Occipital lobe (tissue), 2 donors: ENCODE measurements around the gene SPARC. TPM values are rescaled to one million over a fixed set of nuclear protein-coding genes. Genes with fewer than 3 reads are reported as not detected.

Experiments
- DNase-seq: peaks from one replicate; lab custom pipeline; 2025; lab: John Stamatoyannopoulos, UW
- total RNA-seq: library from RNA; depleted of rRNA; stranded (reverse); fragments of >200 nt; gene quantifications from one replicate; pipeline ENCODE4 v1.2.3, GENCODE V29; 2014

SPARC gene
- total RNA-seq, 1 donor from 2014 or later = 90.8 TPM

DNA sequence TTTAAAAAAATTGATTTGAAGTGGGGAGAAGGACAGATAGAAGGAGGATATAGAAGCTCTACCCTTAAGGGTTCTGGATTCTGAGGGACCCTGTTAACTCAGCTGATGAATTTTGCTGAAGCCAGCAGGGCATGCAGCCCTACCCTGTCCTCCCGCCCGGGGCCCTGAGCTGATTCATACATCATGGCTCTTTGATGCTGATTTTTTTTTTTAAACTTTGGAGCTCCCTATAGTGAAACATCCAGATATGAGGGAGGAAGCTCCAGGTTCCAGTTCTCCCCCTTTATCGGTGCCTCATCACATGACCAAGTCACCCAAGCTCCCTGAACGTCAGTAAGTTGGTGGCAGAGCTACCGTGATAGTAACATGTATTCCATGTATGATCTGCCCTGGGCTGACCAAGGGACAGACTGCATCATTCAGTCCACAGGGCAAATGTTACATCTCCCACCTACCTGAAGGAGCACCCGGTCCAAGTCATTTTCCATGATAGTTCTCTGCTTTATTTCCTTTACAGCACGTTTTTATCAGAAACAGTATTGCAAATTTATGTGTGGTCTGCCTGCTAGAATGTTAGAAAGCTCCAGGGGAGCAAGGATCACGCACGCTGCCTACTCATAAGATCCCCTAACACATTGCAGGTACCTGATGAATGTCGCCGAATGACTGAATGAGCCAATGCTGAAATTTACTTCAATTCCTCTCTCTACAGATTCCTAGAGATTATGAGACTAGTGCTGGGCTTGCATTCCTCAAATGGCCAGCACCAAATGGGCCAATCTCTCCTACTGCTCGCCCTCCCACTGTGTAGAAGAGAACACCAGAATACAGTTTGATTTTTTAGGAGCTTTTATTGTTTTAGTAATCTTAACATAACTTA, 25.9 kb downstream of the SPARC start:
- DNase-seq = no peak

DNA sequence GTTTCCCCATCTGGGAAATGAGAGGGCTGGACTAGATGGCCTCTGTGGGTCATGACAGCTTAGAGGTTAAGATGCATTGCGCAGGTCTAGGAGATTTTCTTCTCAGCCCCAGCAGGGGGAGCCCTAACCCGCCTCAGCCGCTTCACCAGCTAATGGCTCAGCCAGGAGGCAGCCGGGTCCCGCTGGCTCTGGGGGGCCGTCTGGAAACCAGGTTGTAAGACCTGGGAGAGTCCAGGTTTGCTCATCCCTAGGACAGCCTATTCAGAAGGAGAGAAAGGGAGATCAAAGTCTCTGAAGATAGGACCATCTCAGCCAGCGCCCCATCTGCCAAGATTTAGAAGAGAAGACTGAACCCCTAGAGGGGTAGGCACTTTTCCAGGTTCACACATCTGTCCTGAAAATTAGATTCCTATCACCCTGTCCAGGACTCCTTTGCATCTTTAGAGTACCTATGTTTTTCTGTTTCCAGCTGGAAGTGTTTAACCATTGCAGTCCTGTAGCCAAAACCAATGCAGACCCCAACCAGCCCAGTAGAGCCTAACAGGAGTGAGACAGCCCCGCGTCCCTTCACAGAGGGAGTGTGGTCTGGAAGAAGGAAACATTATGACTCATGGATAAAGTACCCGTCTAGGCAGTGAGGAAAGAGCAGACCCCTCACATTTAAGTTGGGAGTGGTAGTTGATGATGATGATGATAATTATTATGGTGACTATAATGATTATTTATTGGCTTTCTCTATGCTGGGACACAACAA, 27.5 kb downstream of the SPARC start:
- peak; percentile 61 for DNase-seq

DNA sequence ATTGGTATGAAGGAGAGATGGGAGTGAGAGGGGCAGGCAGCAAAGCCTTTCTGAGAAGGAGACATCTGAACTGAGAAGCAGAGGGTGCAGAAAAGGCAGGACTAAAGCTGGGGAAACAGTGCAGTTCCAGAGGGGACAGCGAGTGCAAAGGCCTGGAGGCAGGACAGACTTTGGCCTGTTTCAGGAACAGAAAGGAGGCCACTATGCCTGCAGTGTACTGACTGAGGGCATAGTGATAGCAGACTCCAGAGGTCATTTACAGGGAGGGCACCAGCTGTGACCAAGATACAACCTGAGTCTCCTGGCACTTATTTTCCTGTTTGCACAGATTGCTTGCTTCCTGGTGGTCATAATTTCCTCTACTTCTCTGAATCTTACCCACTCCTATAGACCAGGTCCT, 29.6 kb downstream of the SPARC start:
- no peak for DNase-seq

DNA sequence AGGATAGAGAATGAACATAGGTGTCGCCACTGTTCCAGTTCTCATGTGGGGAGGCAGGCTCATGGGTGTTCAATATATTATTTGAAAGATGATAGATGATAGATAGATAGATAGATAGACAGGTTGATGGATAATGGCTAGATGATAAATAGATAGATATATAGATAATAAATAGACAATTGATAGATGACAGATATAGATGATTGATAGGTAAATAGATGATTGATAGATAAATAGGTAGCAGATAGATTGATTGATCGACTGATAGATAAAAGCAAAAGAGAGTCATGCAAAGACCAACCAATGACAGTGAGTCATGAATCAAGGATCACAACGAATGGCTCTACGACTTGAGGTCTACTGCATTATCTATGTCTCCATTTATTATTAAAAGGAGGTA, 30.4 kb downstream of the SPARC start:
- no peak for DNase-seq

DNA sequence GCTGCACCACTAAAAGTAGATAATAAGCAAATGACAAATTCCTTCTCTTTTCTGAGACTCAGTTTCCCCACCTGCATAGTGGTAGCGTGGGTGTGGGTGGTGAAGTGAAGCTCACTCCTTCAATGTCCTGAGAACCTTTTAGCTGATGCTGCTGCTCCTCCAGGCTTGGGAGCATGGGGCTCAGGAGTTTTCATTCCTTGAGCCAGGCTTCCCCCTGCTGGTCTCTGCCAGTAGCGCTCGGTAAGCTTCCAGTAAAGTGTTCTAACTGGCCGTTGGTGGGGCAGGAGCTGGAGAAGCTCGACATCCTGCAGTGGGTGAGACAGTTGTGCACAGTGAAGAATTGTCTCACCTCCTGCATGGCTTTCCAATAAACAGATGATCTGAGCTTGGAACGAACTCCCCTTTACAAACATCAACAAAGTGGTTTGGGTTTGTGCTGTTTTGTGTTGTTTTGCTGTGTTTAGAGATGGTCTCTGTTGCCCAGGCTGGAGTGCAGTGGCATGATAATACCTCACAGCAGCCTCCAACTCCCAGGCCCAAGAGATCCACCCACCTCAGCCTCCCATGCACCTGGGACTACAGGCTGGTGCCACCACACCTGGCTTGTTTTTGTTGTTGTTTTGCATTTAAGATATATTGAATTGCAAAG, 34.6 kb downstream of the SPARC start:
- DNase-seq = peak; percentile 76

DNA sequence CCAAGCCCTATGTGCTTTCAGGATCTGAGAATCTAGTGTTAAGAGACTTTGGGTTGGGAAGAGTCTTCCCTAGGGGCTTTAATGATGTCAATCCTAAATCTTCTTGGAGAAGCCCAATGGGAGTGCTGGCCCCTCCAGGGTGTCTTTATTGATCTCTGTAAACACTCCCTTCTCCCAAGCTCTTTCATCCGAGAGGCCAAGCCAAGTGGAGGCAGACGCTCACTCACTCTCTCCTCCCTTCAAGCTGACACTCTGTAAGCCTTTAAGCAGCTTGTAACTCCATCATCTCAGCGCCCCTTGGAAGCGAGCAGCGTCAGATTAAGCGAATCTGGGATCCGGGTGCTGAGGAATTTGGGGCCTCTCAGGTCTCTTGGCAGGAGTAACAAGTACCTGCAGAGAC, 37.7 kb downstream of the SPARC start:
- no peak for DNase-seq

DNA sequence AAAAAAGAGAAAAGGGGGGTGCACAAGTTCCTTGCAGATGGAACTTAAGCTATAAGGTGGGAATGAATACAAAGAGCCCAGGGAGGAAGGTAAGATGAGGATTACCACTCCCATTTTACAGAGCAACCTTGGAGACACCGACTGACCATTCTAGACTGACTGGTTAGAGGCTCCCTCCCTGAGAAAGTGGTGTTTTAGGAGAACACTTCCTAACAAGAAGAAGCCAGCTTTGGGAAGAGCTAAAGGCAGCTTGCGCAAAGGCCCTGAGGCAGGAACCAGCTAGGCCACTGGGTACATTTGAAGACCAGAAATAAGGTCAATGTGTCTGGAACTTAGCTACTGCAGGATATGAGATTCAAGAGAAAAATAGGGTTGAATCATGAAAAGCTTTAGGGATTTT, 38.6 kb downstream of the SPARC start:
- DNase-seq = no peak

DNA sequence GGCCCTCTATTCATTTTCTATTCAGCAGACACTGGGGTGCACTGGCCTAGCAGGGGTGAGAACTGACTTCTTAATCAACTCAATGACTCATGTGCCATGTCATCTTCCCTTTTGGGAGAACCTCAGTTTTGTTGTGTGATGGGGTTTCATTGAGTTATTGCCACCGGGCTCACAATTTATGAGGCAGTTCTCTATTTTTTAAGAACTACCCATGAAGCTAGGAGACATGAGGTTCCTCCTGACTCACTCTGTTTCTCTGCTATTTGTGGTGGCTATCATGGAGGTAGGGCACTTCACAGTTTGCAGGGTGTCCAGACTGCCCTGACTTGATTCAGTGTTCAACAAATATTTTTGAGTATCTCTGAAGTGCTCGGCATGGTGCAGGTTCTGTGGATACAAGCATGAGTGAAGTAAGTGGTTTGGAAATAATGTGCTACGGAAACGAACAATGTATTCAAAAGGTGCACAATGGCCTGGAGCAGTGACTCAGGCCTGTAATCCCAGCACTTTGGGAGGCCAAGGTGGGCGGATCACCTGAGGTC, 39.3 kb downstream of the SPARC start:
- no peak for DNase-seq

DNA sequence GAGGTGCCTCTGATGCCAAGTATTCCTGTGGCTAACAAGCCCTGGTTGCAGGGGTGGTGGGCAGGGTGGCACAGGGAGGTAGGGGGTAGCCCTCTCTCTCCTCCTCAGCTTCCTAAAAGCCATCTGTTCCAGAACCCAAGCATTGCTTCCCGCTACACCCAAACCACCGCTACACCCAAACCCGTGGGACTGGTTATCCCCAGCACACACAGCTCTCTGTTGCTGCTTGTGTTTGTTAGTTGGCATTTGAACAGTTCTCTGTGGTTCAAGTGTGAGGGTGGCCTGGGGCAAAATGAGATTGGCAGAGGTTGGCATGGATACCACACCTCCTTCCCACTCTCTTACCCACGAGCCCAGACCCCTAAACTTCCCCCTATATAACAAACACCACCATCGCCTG, 40.4 kb downstream of the SPARC start:
- no peak for DNase-seq

DNA sequence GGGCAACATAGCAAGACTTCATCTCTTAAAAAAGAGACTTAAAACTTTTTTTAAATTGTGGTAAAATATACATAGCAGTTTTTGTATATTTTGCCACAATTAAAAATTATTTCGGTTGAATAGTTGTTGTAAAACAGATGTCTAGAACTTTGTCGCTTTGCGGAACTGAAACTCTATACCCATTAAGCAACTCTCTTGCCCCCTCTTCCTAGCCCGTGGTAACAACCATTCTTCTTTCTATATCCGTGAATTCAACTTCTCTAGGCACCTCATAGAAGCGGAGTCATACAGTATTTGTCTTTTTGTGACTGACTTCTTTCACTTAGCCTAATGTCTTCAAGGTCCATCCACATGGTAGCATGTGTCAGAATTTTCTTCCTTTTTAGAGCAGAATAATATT, 43.3 kb downstream of the SPARC start:
- DNase-seq = no peak

DNA sequence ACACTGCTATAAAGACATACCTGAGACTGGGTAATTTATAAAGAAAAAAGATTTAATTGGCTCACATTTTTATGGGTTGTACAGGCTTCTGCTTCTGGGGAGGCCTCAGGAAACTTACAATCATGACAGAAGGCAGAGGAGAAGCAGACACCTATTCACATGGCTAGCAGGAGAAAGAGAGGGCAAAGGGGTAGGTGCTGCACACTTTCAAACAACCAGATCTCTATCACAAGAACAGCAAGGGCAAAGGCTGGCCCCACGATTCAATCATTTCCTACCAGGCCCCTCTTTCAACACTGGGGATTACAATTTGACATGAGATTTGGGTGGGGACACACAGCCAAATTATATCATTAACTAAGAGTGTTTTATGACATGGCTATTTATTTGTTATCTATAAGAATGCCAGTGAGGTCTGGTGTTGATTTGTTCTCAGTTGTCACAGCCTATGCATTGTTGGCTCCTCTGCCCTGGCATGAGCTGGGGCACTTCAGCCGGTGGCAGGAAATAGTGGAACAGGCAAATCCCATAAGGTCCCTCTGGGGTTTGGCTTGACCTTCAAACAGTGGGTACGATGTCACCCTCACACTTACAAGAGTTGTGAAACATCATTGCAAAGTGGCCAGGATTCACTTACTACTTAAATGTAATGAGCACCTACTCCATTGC, 44.1 kb downstream of the SPARC start:
- no peak for DNase-seq

DNA sequence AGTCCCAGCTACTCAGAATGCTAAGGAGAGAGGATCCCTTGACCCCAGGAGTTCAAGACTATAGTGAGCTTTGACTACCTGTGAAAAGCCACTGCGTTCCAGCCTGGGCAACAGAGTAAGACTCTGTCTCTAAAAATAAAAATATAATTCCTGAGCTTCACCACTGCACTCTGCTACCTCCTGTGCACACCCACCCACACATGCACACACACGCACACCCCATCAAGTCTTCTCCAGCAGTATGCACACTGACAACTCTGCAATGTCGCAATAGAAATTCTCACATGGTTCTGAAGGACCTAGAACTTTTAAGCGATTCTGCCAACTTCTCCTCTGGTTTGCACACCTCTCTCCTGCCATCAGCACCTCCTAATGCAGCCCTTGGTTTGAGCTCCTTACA, 48.1 kb downstream of the SPARC start:
- no peak for DNase-seq

DNA sequence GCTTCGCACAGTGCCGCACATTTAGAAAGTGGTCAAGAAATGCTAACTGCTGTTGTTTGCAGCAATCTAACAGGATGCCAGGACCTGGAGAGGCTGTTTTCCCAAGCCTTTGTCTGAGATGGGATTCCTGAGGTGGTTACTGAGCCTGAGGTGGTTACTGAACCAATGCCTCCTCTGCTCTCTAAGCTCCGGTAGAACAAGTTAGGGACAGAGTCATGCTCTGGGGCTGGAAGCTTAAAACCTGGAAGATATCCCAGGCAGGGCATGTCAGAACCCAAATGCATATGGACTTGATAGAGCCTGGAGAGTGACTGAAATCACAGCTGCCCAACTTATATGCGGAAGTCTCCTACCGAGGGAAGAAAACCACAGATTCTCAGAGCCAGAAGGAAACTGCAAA, 49.0 kb downstream of the SPARC start:
- no peak for DNase-seq

DNA sequence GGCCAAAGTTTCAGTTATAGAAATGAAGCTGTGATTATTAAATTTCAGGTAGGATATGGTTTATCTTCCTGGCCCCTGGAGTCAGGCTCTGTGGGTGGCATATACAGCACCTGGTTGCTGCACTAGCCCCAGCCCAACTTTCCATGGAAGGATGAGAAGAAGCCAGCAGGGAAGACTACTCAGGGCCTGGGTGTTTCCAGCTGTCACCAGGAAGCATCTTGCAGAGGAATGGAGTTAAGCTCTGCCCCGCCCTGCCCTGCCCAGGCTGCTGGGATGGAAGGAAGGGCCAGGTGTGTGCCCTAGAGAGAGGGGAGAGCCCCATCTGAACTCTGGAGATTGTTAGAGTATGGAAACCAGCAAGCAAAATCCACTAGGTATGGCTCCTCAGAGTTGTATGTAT, 52.8 kb downstream of the SPARC start:
- no peak for DNase-seq

DNA sequence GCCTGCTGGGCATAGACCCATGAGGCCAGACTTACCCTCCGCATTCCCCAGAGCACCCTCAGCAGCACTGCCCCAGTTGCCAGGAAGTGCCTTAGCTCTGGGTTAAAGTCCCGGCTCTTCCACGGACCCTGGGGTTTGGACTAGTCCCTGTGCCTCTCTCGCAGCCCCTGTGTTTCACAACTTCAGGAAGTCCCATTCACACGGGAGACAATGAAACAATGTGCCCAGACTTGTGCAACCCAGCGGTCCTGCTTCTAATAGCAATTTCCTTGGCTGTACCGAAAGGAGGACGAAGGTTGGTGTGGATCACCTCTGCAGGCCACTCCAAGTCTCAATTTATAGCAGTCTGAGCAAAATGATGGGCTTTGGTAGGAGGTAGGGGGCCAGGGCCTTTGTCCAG, 53.8 kb downstream of the SPARC start:
- DNase-seq = no peak

DNA sequence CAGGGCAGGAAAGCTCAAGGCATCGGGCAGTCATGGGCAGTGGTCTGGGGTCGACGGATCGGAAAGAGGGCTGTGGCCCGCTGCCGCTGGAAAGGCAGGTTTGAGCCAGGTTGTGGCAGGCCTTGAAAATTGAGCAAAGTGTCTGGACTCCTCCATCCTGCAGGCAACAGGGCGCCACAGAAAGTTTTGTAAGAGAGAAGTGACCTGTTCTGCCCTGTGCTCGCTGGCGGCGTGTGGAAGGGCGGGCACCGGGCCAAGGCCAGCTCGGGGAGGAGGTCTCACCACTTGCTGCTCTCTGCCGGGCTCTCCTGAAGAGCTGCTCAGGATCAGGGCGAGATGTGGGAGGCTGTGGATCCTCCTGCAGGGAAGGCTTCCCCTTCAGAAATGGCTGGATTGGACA, 54.2 kb downstream of the SPARC start:
- DNase-seq = no peak

DNA sequence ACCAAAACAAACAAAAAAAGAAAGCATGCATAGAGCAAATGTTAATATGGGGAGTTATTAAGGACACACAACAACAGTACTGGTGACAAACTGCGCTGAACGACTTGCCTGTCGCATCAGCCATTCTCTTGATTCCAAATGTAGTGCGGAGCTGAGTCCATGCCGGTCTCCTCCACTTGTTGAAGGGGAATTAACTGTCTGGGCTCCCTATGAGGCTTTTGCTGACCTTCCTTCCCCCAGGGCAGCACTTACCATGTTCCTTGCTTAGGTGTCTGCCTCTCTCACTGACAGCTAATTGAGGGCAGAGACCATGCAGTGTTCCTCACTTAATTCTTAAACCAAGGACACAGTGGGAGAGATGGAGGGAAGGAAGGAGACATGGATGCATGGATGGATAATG, 54.8 kb downstream of the SPARC start:
- DNase-seq = no peak

DNA sequence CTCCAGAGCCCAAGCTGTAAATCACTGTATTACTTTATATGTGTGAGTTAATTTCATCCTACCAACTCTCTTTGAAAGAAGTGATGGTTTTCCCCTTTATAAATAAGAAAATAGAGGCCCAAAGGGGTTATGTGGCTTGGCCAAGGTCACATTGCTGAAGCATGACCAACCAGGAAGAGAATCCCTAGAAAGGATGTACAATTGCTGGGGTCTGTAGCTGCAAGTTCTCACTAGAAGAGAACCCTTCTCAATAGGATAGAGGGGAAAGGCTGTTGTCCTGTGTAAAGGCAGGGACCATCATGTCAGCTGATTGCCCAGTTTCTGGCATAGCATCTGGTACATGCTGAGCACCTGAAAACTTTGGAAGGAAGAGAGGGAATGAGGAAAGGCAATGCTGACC, 56.6 kb downstream of the SPARC start:
- DNase-seq = no peak

DNA sequence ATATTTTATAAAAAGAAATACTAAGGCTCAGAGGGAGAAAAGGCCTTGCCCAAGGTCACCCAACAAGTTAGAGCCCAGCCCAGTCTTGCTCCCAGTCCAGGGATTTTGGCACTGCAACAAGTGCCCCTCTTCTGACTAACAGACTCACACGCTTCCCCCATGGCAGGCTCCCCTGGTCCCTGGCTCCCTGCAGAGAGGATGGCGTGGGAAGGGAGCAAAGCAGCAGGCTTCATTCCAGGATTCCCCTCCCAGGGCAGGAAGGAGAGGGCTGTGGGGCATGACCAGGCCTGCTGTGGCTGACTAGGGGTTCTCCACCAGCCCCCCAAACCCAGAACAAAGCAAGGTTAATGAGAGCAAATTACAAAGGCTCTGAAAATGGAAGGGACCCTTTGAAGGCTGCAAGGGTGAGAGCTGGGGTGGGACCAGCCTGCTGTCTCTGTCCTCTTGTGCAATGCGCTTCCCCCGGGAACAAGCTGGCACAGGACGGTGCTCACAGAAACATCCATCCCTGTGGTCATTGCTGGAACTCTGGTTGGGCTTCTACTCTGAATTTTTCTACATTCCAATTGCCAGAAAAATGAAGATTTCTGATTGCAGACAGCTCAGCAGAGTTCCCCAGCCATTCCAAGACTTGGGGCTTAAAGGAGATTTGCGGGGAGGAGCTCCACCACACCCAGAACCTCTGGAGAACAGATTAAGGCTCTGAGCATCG, 58.4 kb downstream of the SPARC start:
- no peak for DNase-seq

DNA sequence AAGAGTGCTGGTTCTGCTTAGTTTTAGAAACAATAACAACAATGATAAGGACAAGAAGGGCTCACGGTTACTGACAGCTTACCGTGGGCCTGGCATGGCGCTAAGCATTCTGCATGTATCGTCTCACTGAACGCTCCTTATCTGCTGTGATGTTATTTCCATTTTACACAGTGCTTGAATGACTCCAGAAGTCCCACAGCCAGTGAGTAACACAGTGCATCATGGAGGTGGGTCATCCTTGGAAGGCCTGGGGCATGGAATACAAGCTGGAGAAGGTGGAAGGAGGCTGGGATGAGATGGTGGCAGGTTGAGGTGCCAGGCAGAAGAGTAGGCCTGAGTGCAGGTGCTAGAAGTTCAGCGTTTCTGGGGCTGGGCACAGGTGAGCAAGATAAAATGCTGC, 59.1 kb downstream of the SPARC start:
- no peak for DNase-seq

DNA sequence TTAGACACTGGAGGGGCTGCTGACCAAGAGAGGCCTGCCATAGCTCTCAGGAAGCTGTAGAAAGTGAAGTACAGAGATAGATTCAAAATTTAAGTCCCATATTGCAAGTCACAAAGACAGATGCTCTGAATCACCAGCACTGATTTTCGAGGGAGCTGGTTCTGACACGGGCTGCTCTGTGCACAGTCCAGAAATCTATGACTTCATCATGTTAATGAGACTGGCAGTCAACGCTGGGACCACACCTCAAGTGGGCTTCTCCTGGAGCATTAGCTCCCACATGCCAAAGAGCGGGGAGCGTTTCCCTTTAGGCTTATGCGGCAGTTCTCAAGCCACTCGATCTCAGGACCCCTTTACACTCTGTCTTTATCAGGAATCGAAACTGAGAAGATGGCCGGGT, 61.4 kb downstream of the SPARC start:
- no peak for DNase-seq
